Panc1 (cell line): Measurements from ENCODE around the gene CC2D1A. TPM values are rescaled to one million over a fixed set of nuclear protein-coding genes. Genes with fewer than 3 reads are reported as not detected.

Experiments
- ATAC-seq: fragments of 200-7000 bp; cut with Tn5 transposase; 2 replicates; pipeline ENCODE4 v1.9.1; 2020; ENCODE audit warnings: mild to moderate bottlenecking, moderate library complexity
- BruUV-seq: library from RNA; stranded (reverse); fragments of 400-500 nt; replicated peaks from 2 replicates; lab custom pipeline; 2021; lab: Mats Ljungman, UMichigan
- CTCF ChIA-PET: fragments of 300-600 bp; sonication (Branson Sonifier 250); formaldehyde crosslinking; loops from one replicate; lab custom pipeline; 2022; ENCODE audit warnings: antibody characterized with exemption; lab: Charles Lee
- POLR2A ChIA-PET: fragments of 300-600 bp; sonication (Branson Sonifier 250); formaldehyde crosslinking; loops from one replicate; lab custom pipeline; 2022; ENCODE audit warnings: antibody characterized with exemption; lab: Charles Lee
- DNase-seq: peaks from one replicate; pipeline ENCODE4 v3.0.0-alpha.2; 2010; ENCODE audit warnings: low read depth, low spot score
- H3K27ac ChIP-seq: 2 replicates; pipeline ENCODE4 v1.5.1; 2011; ENCODE audit warnings: mild to moderate bottlenecking, low read length, inconsistent platforms
- H3K27me3 ChIP-seq: fragments of 200-500 bp; sonication (Bioruptor generic); 2 replicates; pipeline ENCODE4 v1.6.0; 2014; ENCODE audit warnings: low read length, inconsistent platforms; ENCODE audit not compliant: control insufficient read depth, insufficient read depth
- H3K36me3 ChIP-seq: fragments of 200-500 bp; sonication (Bioruptor generic); 2 replicates; pipeline ENCODE4 v1.5.1; 2014; ENCODE audit warnings: inconsistent platforms, mild to moderate bottlenecking, low read length, moderate library complexity; ENCODE audit not compliant: control insufficient read depth, insufficient read depth
- H3K4me1 ChIP-seq: 2 replicates; pipeline ENCODE4 v1.5.1; 2011; ENCODE audit warnings: inconsistent platforms, mild to moderate bottlenecking, low read length, moderate library complexity; ENCODE audit not compliant: control insufficient read depth, insufficient read depth
- H3K4me3 ChIP-seq, 2 experiments: 2 replicates each; pipeline ENCODE4 v1.5.1; 2011 to 2012; ENCODE audit warnings: low read depth in 2 of 2, low read length in 2 of 2, mild to moderate bottlenecking in 2 of 2, inconsistent platforms in 1 of 2, moderate library complexity in 1 of 2
- H3K9me3 ChIP-seq: fragments of 200-500 bp; sonication (Bioruptor generic); 2 replicates; pipeline ENCODE4 v1.5.1; 2014; ENCODE audit warnings: low read depth, mild to moderate bottlenecking, inconsistent platforms, low read length, moderate library complexity; ENCODE audit not compliant: control insufficient read depth, insufficient read depth
- CTCF ChIP-seq: fragments of 450-650 bp; IDR thresholded peaks from 2 replicates; pipeline ENCODE4 v1.5.1; 2017; ENCODE audit warnings: mild to moderate bottlenecking
- POLR2AphosphoS5 ChIP-seq: IDR thresholded peaks from 2 replicates; pipeline ENCODE4 v1.6.1; 2012; ENCODE audit warnings: mild to moderate bottlenecking, low read depth, low read length, moderate library complexity
- REST ChIP-seq, 2 experiments: IDR thresholded peaks; 2 replicates each; pipeline ENCODE4 v1.6.1; 2011 to 2012; ENCODE audit warnings: low read depth in 2 of 2, control low read depth in 1 of 2, low read length in 1 of 2, mild to moderate bottlenecking in 1 of 2, moderate library complexity in 1 of 2; ENCODE audit not compliant: insufficient read depth in 1 of 2
- SIN3A ChIP-seq: IDR thresholded peaks from 2 replicates; pipeline ENCODE4 v1.6.1; 2012; ENCODE audit warnings: low read depth, mild to moderate bottlenecking, low read length, moderate library complexity, borderline replicate concordance; ENCODE audit not compliant: insufficient read depth
- TCF7L2 ChIP-seq: IDR thresholded peaks from 2 replicates; pipeline ENCODE4 v1.6.1; 2011; ENCODE audit warnings: mild to moderate bottlenecking, low read depth, low read length, inconsistent platforms
- in situ Hi-C: cut with HindIII; loops from 2 replicates; pipeline ENCODE4 v1.10.0; 2016; ENCODE audit warnings: low sequenced_read_pairs, low pct_unique_long_range_greater_than_20kb
- intact Hi-C: fragments of 100-400 bp; cut with micrococcal nuclease; formaldehyde crosslinking; loops from one replicate; pipeline ENCODE4 v1.10.0; 2022; ENCODE audit not compliant: unreplicated experiment
- total RNA-seq: library from RNA; stranded (reverse); gene quantifications from one replicate; pipeline ENCODE4 v1.2.1, GENCODE V29; 2021; ENCODE audit not compliant: unreplicated experiment

Gene CC2D1A
- total RNA-seq, 1 experiment from 2014 or later = 28.0 TPM

GRCh38 chr19:13876834-13877233 lies 29.2 kb upstream of the CC2D1A start, which contains the start of gene NANOS3:
Gene NANOS3 (plus strand): TSS chr19:13877134. CDS start chr19:13877249, 115 bp downstream.
- Histone ChIP-seq H3K4me1 (peaks cover 27% of the 10 kb centered on the region), H3K36me3 (no peaks in the 10 kb centered on the region), H3K27me3 (no peaks in the 10 kb centered on the region), H3K4me3 (no peak within 1 kb of the TSS), H3K9me3 (no peaks in the 10 kb centered on the region), H3K27ac (no peak within 1 kb of the TSS)
- DNase-seq (no peak), ATAC-seq (no peak)
- POLR2A ChIA-PET = no interaction called here
- in situ Hi-C loops = no loop called here
- TF ChIP-seq SIN3A (no peak), REST (IDR thresholded peaks at IDR 0.05; ENCODE audit: insufficient read depth in 1 of 2, low read depth in 2 of 2, low read length in 1 of 2) (no peak), CTCF (no peak)
- CTCF ChIA-PET = no interaction called here
- BruUV-seq = no TSS peak
- intact Hi-C loops = no loop called here

- TF ChIP-seq POLR2AphosphoS5 (no peak), TCF7L2 (no peak), REST (IDR thresholded peaks at IDR 0.05; ENCODE audit: insufficient read depth in 1 of 2, low read depth in 2 of 2, low read length in 1 of 2) (no peak), SIN3A (no peak), CTCF (no peak)
- BruUV-seq = no TSS peak
- CTCF ChIA-PET = no interaction called here
- ATAC-seq (no peak), DNase-seq (no peak)
- POLR2A ChIA-PET = interaction anchor here (0.6 kb wide), 1 partner anchor 202 kb away, joined by 5 read pairs; no protein-coding TSS in a partner anchor
- H3K4me1 ChIP-seq = peaks cover 26% of the 10 kb centered on the region
- no peaks in the 10 kb centered on the region for H3K36me3 ChIP-seq
- intact Hi-C loops (no loop called here), in situ Hi-C loops (no loop called here)
- H3K27me3 ChIP-seq = no peaks in the 10 kb centered on the region
- no peaks in the 10 kb centered on the region for H3K9me3 ChIP-seq
- H3K27ac ChIP-seq = no peak overlapping the region
- H3K4me3 ChIP-seq = no peak overlapping the region
These were observed 28.7 kb upstream of the CC2D1A start for GRCh38 chr19:13877303-13877702.
